ENCODE results near the gene SAP25.
"Not testable (repeated sequence)": the region's sequence is repeated elsewhere in the genome, so short reads cannot be mapped to it uniquely, and the experiment has no call there.

The SAP25 gene

DNA sequence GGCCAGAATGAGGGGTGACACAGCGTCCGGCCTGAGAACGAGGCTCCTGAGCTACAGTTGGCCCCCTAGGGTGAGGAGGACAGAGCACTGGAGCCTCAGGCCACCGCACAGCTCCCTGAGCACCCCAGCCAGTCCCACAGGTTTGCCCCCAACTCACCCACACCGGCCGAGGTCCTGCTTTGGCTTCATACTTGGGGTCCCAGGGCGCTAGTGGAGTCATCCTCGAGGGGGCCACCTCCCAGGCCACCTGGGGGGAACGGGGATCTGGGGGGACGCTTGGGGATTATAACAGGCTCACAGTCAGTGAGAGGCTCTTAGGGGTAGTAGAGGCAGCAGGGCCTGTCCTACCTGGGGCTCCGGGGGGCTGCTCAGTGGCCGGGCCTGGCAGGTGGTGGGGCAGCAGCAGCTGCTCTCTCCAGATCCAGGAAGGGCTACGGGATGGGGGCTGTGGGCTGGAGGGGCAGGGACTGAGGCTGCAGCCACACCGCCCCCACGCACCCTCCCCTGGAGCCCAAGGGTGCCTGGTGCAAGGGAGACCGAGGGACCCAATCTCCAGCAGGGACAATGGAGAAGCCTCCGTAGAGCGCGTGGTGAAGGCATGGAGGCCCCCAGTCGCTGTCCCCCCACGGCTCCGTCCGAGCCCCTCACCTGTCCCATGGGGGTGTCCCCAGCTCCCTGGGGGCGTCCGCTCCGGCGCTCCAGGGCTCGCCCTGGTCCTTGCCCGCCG is 588 bp downstream of the SAP25 start:
- H3K36me3 Mint-ChIP-seq, result no peaks in the 10 kb centered on the region
- H3K4me1 Mint-ChIP-seq (ENCODE audit: low read depth), result peaks cover 27% of the 10 kb centered on the region
- H3K9me3 Mint-ChIP-seq (ENCODE audit: low read depth), result no peaks in the 10 kb centered on the region
- H3K27ac Mint-ChIP-seq, result no peak overlapping the region
- H3K4me3 Mint-ChIP-seq, result no peak overlapping the region
- H3K27me3 Mint-ChIP-seq, result no peaks in the 10 kb centered on the region

DNA sequence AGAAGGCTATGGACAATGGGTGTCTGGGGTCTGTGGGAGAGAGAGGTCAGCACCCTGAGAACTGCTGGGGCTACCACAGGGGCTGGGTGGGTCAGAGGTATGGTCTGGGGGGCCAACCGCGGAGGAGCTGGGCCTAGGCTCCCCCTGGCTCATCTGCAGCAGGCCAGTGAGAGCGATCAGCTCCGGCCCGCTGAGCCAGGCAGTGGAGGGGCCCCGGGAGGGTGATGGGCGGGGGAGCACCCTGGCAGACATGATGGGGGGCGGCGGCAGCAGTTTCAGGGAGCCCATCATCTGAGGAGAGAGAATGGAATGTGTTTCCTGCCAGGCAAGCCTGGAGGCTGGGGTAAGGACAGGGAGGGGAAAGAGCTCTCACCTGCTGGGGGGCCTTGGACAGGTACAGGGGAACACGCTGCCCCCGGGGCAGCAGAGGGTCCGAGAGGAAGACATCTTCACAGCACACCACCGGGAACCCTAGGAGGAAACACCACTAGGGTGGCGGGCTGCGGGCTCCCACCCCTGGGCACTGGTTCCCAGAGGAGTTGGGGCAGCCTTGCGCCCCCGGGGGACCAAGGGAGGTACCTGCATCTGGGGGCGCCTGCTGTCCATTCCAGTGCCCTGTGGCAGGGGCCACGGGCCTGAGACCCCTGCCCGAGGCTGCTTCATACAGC is 1.3 kb downstream of the SAP25 start:
- Mint-ChIP-seq H3K27me3 (no peaks in the 10 kb centered on the region), H3K9me3 (ENCODE audit: low read depth) (no peaks in the 10 kb centered on the region), H3K4me1 (ENCODE audit: low read depth) (peaks cover 32% of the 10 kb centered on the region), H3K27ac (no peak overlapping the region), H3K36me3 (no peaks in the 10 kb centered on the region), H3K4me3 (no peak overlapping the region)

DNA sequence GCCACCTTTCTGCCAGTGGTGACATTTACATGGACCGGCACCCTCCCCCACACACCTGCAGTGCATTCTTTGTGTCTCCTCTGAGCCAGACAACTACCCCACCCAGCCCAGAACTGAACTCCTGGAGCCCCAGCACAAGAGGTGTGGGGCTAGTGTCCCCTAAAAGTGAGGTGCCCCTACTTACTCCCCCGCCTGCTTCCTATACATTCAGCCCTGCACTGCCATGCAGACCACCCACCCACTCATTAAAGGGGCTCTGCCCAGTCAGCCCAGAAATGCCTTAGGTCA is 1.9 kb downstream of the SAP25 start:
- H3K9me3 Mint-ChIP-seq (ENCODE audit: low read depth), result no peaks in the 10 kb centered on the region
- no peak overlapping the region for H3K27ac Mint-ChIP-seq
- no peaks in the 10 kb centered on the region for H3K36me3 Mint-ChIP-seq
- H3K4me1 Mint-ChIP-seq (ENCODE audit: low read depth), result peaks cover 32% of the 10 kb centered on the region
- H3K4me3 Mint-ChIP-seq, result peak overlapping the region; percentile 9
- H3K27me3 Mint-ChIP-seq, result no peaks in the 10 kb centered on the region

DNA sequence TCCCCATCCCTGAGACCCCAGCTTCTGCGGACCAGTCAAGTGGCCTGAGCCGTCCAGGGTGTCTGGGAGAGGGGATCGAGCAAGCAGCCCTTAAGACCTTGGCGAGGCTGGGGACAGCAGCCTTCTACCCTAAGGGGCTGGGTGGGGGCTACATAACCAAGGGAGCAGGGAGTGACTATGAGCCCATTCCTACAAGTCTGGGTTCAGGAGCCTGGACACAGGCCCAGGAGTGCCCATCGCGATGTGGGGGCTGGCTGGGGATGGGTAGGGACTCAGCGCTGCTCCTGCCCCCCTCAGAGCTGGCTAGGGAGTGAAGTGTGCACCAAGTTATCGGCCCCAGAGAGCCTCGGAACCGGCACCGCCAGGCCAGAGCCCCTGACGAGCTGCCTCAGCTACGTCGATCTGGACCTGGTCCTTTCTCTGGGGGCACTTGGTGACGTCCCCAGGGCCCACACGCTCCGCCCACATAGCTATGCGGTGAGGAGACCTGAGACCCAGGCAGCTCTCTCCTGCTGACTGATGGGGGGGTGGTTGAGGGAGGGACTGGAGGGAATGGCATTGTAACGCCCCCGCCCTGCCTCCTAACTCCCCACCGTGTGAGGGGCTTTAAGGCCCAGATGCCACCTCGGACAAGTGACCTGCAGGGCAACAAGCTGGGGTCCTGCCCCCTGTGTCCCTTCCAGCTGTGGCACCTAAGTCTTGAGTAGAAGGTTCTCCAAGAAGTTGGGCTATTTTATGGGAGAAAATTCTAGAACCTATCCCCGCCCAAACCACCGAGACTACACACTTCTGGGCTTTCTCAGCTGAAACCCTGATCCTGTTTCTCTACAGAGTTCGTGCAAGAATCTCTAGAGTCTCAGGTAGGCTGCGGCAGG is 2.5 kb downstream of the SAP25 start:
- Mint-ChIP-seq H3K4me1 (ENCODE audit: low read depth) (peaks cover 34% of the 10 kb centered on the region), H3K36me3 (no peaks in the 10 kb centered on the region), H3K27ac (no peak overlapping the region), H3K4me3 (peak overlapping the region; percentile 27), H3K9me3 (ENCODE audit: low read depth) (no peaks in the 10 kb centered on the region), H3K27me3 (no peaks in the 10 kb centered on the region)

DNA sequence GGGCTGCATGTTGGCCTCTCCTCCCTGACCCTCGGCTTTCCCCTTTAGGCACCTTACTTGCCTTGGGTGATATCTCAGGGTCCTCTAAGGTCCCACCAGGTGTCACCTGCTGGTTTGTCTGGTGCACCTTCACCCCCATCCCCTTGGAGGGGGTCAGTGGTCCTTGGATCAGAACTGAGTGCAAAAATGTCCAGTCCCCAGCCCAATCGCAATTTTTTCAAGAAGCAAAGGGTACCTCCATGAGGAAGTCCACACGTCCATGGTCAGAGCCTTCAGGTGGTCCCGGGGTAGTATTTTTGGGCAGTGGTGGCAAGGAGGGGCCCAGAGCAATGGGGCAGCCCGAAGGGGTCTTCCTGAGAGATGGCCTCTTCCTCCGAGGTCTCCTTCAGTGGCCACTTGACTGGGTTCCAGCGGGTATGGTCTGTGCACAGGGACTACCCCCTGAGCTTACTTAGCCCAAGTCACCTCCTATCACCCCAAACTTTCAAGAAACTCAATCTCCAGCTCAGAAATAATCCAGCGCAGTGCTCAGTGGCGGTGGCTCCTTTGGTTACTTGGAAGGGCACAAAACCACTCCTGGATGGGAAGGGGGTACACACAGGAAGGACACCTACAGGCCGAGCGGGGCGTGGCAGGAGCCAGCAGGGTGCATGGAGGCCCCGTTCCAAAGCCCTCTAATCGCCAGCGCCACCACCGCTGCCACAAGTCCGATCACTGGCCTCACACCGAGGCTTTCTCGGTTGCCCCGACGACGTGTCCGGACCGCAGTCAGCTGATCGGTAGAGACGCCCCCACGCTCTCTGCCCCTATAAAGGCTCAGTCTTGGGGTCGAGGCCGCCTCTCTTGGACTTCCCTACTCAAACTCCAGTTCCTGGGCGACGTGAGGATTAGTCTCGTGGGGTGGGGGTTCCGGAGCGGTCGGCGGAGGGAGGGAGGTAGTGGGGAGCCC is 4.5 kb downstream of the SAP25 start:
- Mint-ChIP-seq H3K27ac (peak overlapping the region; percentile 34), H3K9me3 (ENCODE audit: low read depth) (no peaks in the 10 kb centered on the region), H3K36me3 (no peaks in the 10 kb centered on the region), H3K4me1 (ENCODE audit: low read depth) (peaks cover 38% of the 10 kb centered on the region), H3K4me3 (peak overlapping the region; percentile 60), H3K27me3 (no peaks in the 10 kb centered on the region)

DNA sequence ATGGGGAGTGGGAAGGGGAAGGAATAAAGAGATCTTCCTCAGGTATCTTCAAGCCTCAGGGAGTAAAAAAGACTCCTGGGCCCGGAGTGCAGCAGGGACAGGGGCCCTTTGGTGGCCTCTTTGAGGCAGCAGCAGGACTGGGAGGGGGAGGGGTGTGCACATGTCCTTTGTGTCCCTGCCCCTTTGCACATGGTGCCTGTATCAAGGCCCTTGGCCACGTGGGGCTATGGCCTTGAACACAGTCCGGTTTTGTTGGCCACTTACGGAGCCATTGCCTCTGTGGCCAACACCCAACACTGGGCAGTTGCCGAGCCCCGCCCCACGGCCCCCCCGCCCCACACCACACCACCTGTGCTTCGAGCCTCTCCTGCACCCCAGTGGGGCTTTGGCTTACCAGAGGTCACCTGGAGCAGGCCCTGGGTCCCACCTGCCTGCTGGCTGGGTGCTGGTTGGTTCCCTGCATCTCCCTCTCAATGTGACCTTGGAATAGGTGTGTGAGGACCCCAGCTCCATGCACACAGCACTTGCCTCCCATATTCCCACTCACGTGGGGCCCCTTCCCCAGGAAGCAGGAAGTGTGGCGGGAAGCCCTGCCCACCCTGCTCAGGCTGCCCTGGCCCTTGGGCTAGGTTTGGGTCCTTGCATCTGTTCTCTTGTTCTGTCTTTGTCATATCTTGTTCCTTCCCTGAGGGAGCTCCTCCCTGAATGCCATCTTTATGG is 5.4 kb downstream of the SAP25 start:
- Mint-ChIP-seq H3K4me3 (peak overlapping the region; percentile 60), H3K4me1 (ENCODE audit: low read depth) (peaks cover 41% of the 10 kb centered on the region), H3K27me3 (no peaks in the 10 kb centered on the region), H3K9me3 (ENCODE audit: low read depth) (no peaks in the 10 kb centered on the region), H3K27ac (peak overlapping the region; percentile 16), H3K36me3 (no peaks in the 10 kb centered on the region)

DNA sequence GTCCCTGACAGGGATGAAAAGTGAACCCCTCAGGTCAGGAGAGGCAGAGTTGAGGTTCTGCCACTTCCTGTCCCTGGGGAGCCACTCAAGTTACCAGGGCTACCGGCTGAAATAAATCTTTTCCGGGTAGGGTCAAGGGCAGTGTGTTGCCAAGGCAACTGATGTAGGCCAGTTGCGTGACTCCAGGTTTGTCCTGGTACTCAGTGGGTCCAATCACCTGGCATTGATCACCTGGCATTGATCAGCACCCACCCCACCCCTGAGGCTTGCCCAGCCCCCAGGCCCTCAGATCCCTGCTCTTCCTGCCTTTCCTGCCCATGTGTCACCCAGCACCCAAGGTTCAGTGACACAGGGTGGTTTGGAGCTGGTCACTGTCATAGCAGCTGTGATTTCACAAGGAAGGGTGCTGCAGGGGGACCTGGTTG is 5.9 kb downstream of the SAP25 start:
- no peaks in the 10 kb centered on the region for H3K9me3 Mint-ChIP-seq (ENCODE audit: low read depth)
- H3K4me3 Mint-ChIP-seq, result no peak overlapping the region
- no peaks in the 10 kb centered on the region for H3K36me3 Mint-ChIP-seq
- H3K4me1 Mint-ChIP-seq (ENCODE audit: low read depth), result peaks cover 41% of the 10 kb centered on the region
- H3K27me3 Mint-ChIP-seq, result no peaks in the 10 kb centered on the region
- H3K27ac Mint-ChIP-seq, result no peak overlapping the region

DNA sequence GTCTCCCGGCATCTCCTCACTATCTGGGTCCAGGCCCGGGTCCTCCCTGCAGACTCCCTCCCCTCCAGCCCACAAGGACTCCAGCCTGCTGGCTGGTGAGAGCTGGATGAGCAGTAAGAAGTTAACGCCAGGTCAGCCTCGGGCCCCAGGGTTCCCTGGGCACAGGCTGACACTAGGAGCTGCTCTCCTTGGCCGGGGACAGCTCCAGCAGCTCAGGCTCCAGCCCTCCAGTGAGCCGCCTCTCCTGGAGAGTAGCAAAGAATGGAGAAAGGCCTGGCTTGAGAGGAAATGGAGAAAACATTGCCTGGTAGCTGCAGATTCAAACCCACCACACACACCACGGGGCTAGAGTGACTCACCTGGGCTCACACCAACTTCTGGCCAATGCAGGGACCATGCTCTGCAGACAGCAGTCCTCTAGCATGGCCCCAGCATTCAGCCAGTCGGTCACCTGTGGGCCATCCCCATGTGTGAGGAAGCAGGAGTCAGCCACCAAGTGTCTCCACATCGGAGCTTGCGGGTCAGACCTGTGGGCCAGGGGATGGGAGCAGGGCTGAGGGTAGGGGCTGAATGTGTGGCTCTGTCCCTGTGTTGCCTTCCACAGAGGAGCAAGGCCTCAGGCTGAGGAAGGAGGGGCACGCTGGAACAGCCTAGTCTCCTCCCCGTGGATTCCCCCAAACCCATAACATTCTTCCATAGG is 6.5 kb downstream of the SAP25 start:
- Mint-ChIP-seq H3K9me3 (ENCODE audit: low read depth) (no peaks in the 10 kb centered on the region), H3K27me3 (no peaks in the 10 kb centered on the region), H3K27ac (no peak overlapping the region), H3K4me1 (ENCODE audit: low read depth) (peaks cover 38% of the 10 kb centered on the region), H3K4me3 (no peak overlapping the region), H3K36me3 (no peaks in the 10 kb centered on the region)

DNA sequence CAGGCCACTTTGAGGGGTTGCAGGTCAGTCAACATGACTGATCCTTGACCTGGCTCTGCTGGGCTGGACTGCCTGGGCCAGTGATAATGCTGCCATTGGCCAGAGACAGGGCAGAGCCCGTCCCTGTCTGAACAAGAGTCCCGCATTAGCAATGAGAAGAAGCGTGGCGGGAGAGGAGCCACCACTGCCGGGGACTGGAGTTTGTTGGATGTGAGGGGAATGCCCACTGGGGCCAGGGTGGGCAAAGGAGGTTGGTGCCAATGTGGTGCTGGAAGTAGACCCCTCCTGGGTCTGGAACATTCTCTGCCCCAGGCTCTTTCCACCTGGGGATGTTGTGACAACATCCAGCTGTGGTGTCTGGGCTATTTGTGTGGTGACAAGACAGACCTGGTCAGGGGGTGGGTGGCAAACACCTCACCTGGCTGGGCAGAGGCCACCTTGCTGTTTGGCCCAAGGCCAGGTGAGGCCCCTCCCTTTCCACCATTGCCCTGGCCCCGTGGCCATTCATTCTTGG is 7.6 kb downstream of the SAP25 start:
- Mint-ChIP-seq H3K4me3 (no peak overlapping the region), H3K27me3 (no peaks in the 10 kb centered on the region), H3K4me1 (ENCODE audit: low read depth) (peaks cover 32% of the 10 kb centered on the region), H3K9me3 (ENCODE audit: low read depth) (no peaks in the 10 kb centered on the region), H3K36me3 (no peaks in the 10 kb centered on the region), H3K27ac (no peak overlapping the region)

DNA sequence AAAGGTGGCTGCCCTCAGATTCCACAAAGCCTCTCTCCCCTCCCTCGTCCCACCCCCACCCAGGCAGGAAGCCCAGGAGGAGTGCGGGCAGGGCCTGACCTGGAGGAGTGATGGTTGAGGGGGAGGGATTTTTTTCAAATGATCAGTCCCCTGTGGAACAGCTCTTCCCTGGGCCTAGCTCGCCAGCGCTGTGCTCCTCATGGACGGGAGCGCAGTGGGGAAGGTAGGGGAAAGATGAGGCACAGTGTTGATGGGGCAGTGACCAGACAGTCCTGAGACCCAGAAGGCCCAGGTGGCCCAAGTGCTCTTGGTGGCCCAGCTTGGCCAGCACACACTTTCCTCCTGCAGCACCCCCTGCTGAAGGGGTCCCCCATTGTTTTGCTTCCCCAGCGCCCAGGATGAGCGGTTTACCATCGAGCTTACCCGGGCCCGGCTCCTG is 8.5 kb downstream of the SAP25 start:
- Mint-ChIP-seq H3K36me3 (no peaks in the 10 kb centered on the region), H3K27me3 (no peaks in the 10 kb centered on the region), H3K4me1 (ENCODE audit: low read depth) (peaks cover 27% of the 10 kb centered on the region), H3K9me3 (ENCODE audit: low read depth) (no peaks in the 10 kb centered on the region), H3K27ac (no peak overlapping the region), H3K4me3 (no peak overlapping the region)

DNA sequence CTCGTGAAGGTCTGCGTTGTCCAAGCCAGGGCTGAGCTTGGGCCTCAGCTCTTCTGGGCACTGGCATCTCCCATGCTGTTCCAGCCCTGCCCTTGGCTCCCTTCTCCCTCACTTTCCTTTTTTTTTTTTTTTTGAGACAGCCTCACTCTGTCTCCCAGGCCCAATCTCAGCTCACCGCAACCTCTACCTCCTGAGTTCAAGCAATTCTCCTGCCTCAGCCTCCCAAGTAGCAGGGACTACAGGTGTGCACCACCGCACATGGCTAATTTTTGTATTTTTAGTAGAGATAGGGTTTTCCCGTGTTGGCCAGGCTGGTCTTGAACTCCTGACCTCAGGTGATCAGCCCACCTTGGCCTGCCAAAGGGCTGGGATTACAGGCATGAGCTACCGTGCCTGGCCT is 9.3 kb downstream of the SAP25 start:
- Mint-ChIP-seq H3K4me1 (ENCODE audit: low read depth) (peaks cover 26% of the 10 kb centered on the region), H3K27ac (peak overlapping the region; percentile 22)
- not testable (repeated sequence) for H3K4me3 Mint-ChIP-seq; H3K9me3 Mint-ChIP-seq (ENCODE audit: low read depth); H3K27me3 Mint-ChIP-seq; H3K36me3 Mint-ChIP-seq

DNA sequence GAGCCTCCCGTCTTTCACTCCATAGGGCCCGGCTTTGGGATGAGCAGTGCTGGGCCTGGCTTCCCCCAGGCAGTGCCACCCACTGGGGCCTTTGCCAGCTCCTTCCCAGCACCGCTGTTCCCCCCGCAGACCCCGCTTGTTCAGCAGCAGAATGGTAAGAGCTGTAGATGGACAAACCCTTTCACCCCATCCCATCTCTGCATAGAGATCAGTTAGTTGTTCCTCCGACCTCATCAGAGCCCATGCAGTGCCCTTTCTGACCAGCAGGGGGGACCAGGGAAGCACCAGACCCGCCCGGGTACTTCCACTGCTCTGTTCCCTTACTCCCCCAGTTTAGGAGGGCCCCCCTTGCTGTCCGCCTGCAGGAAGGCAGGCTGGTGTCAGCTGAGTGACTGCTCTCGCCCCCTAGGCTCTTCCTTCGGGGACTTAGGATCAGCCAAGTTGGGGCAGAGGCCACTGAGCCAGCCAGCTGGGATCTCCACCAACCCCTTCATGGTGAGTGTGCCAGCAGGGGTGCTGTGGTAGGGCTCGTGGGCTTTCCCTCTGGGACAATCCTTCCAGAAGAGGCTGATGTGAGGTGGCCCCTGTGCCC is 9.8 kb downstream of the SAP25 start:
- no peaks in the 10 kb centered on the region for H3K9me3 Mint-ChIP-seq (ENCODE audit: low read depth)
- peaks cover 24% of the 10 kb centered on the region for H3K4me1 Mint-ChIP-seq (ENCODE audit: low read depth)
- H3K36me3 Mint-ChIP-seq, result no peaks in the 10 kb centered on the region
- H3K27ac Mint-ChIP-seq, result no peak overlapping the region
- no peaks in the 10 kb centered on the region for H3K27me3 Mint-ChIP-seq
- no peak overlapping the region for H3K4me3 Mint-ChIP-seq

DNA sequence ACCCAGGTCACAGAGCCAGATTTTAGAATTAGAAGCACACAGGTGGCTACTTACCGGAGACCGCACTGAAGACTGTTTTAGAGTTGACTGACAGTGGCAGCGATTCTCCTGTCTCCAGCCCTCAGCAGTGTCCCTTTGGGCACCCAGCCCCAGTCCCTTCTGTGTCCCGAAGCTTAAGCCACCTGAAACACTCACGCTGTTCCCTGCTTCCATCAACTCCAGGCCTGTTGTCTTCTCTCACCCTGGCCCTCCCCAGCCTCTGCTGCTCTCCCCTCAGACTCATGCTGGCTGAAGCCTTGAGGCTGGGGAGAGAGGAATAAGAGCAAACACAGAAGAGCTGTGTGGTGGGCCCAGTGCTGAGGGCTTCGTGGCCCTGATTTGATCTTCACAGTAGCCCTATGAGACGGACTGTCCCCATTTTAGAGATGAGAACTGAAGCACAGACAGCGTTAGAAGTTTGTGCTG is 10.6 kb downstream of the SAP25 start:
- Mint-ChIP-seq H3K4me1 (ENCODE audit: low read depth) (peaks cover 18% of the 10 kb centered on the region), H3K4me3 (no peak overlapping the region), H3K9me3 (ENCODE audit: low read depth) (no peaks in the 10 kb centered on the region), H3K27me3 (no peaks in the 10 kb centered on the region), H3K36me3 (no peaks in the 10 kb centered on the region), H3K27ac (no peak overlapping the region)
